ENCODE measurements around the gene ERICH3.

Gene ERICH3

GRCh38 chr1:74592580-74593355, 80.8 kb downstream of the ERICH3 start:
- no peak overlapping the region for H3K4me3 ChIP-seq (ENCODE audit: low read length)
- TF ChIP-seq ZNF274 (IDR thresholded peaks at IDR 0.05; ENCODE audit: low read depth, low read length) = no peak

DNA sequence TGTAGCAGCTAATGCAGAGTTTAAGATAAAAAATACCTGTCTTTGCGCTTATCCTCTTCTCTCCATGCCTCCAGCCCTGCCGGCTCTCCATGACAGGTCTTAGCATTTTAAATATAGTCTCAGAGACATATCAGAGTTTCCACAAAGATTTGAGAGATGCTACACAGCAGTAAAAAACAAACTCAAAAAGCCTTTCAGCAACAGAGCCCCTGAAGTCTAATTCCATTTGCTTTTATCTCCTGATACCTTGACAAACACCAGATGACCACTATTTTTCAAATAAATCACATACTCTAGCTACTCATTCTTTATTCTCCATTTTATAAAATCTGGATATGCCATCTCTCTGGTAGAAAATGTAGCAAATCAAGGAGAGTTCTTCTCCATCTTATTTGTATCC, 81.6 kb downstream of the ERICH3 start:
- no peak for TF ChIP-seq ZNF274 (IDR thresholded peaks at IDR 0.05; ENCODE audit: low read depth, low read length)
- no peak overlapping the region for H3K4me3 ChIP-seq (ENCODE audit: low read length)

- no peak overlapping the region for H3K4me3 ChIP-seq (ENCODE audit: low read length)
- no peak for TF ChIP-seq ZNF274 (IDR thresholded peaks at IDR 0.05; ENCODE audit: low read depth, low read length)
Observed at GRCh38 chr1:74590288-74590687, 83.3 kb downstream of the ERICH3 start.

DNA sequence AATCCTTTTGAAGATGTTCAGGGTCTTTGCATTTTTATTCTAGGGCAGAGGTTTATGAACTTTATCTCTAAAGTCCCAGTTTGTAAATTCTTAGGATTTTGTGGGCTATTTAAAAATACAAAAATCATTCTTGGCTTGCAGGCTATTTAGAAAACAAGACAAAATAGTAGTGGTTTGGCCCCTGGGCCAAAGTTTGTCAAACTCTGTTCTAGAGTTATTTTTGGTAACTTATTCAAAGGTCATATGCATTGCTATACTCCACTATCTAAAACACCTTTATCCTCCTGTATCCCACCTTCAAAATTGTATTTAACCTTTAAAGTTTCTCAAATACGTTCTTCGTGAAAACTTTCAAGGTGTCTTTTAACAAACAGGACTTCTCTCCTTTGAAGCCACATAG, 85.7 kb downstream of the ERICH3 start:
- no peak overlapping the region for H3K4me3 ChIP-seq (ENCODE audit: low read length)
- TF ChIP-seq ZNF274 (IDR thresholded peaks at IDR 0.05; ENCODE audit: low read depth, low read length) = no peak

GRCh38 chr1:74586253-74586897, 87.2 kb downstream of the ERICH3 start:
- no peak overlapping the region; the same call in 1 of the 2 replicates for H3K4me3 ChIP-seq (ENCODE audit: low read length)
- no peak for TF ChIP-seq ZNF274 (IDR thresholded peaks at IDR 0.05; ENCODE audit: low read depth, low read length)

DNA sequence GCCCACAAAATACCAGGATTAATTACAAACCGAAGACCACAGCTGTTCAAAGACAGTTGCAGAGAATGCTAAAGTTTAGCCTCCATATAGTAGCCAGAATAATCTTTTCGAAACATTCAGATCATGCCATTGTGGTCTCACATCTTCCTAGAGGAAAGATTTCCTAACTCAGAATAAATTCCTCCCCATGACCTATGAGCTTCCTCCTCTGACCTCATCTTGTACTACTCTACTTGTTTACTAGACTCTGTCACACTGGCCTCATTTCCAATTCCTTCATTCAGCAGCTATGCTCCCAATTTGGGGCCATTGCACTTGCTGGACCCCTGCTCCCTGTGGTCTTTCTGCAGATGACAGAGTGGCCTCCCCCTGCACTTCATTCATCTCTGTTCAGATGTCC, 89.4 kb downstream of the ERICH3 start:
- TF ChIP-seq ZNF274 (IDR thresholded peaks at IDR 0.05; ENCODE audit: low read depth, low read length) = no peak
- no peak overlapping the region for H3K4me3 ChIP-seq (ENCODE audit: low read length)

GRCh38 chr1:74583397-74583796, 90.2 kb downstream of the ERICH3 start:
- H3K4me3 ChIP-seq (ENCODE audit: low read length) = no peak overlapping the region
- TF ChIP-seq ZNF274 (IDR thresholded peaks at IDR 0.05; ENCODE audit: low read depth, low read length) = no peak

GRCh38 chr1:74579425-74579824, 94.2 kb downstream of the ERICH3 start:
- no peak for TF ChIP-seq ZNF274 (IDR thresholded peaks at IDR 0.05; ENCODE audit: low read depth, low read length)

DNA sequence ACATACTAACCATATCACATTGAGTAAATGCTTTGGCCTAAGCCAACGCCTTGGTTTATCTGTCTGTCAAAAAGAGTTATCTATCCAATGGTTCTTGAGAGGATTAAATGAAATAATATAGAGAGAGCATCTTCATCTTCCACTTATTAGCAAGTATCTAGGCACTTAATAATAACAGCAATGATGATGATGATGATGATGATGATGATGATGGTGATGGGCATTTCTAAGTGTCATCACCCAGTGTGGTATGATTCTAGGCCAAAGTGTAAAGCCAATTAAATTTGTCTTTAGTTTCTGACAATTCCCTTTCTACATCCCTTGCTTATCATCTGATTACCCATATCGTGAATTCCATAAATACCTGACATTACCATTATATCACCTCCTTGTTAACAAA, 95.5 kb downstream of the ERICH3 start:
- TF ChIP-seq ZNF274 (IDR thresholded peaks at IDR 0.05; ENCODE audit: low read depth, low read length) = no peak
- H3K4me3 ChIP-seq (ENCODE audit: low read length) = no peak overlapping the region

More at GRCh38 chr1:74579425-74579824, 94.2 kb downstream of the ERICH3 start:
- H3K4me3 ChIP-seq (ENCODE audit: low read length) = no peak overlapping the region

- TF ChIP-seq ZNF274 (IDR thresholded peaks at IDR 0.05; ENCODE audit: low read depth, low read length) = no peak
- no peak overlapping the region for H3K4me3 ChIP-seq (ENCODE audit: low read length)
Observed at GRCh38 chr1:74571891-74572290, 101.7 kb downstream of the ERICH3 start.

DNA sequence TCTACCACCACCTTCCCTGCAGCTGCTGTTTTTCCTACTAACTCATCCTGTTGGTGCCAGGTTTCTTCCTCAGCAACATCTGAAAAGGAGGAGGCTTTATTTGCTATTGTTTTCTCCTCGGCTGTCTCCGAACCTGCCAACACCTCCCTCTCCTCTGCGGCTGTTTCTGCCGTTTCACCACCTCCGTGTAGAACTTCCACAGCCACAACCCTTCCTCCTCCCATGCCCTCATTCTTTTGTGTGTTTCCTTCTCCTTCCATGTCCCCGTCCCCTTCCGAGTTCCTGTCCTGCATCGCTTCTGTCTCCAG, 102.1 kb downstream of the ERICH3 start:
- no peak overlapping the region for H3K4me3 ChIP-seq (ENCODE audit: low read length)
- no peak for TF ChIP-seq ZNF274 (IDR thresholded peaks at IDR 0.05; ENCODE audit: low read depth, low read length)

DNA sequence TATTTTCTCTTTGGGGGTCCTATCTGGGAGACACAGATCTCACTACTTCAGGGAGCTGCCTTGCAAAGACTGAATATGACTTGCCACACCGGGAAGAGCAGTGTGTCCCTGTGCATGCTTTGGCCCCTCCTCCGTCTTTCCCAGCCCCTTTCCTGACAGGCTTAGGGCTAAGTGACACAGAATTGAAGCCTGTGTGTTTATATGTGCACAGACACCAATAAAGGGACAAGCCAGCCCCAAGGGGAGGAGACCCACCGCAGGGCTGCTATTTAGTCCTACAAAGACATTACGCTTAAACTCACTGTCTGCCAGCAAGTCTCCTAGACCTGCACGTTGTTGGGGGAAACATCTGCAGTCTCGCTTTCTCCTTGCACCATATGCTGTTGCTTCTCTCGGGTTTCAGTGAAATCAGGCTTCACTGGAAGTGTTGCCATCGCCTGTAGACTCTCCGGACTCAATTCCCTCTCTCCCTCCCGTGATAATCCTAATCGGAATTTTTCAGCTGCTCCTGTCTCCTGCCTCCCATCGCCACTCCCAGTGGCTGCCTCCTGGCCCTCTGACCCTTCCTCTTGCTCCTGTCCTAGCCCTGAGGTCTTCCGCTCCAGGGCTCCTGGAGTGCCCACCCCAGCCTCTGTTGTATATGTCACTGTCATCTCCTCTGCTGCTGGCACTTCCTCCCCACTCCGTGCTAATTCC, 102.6 kb downstream of the ERICH3 start:
- no peak overlapping the region for H3K4me3 ChIP-seq (ENCODE audit: low read length)
- no peak for TF ChIP-seq ZNF274 (IDR thresholded peaks at IDR 0.05; ENCODE audit: low read depth, low read length)

GRCh38 chr1:74549932-74550331, 123.7 kb downstream of the ERICH3 start:
- H3K4me3 ChIP-seq (ENCODE audit: low read length) = no peak overlapping the region
- TF ChIP-seq ZNF274 (IDR thresholded peaks at IDR 0.05; ENCODE audit: low read depth, low read length) = no peak

DNA sequence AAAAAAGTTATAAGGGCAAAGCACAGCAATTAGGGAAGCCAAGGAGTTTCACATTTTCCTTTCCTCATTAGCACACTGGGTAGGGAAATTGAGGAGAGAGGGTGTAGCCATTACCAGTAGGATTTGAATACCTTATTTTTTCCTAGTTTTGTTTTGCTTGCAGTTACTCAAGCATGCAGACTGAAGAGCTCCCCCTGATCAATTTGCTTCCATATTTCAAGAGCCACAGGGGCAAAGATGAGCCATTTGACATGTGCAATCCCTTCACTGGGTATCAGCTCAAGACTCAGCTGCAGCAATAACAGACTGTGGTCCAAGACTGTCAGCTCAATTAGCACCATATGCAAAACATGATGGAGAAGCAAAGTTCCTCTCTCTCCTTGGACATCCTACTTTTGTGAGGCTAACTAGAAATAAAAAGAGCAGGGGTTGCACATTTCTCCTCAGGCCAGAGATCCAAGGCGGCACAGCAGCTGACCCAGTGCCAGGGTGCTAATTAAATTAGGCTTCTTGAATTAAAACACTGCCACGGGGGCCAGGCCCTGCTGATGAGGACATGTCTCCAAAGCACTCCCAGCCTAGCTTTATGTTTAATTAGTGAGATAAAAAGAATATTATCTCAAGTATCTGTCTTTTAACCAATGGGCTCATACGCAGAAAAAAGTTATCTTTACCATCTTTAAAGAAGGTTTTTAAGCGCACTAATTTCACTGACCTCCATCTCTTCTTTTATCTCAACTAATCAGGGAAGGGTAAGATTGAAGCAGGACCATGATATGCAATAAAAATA, 124.4 kb downstream of the ERICH3 start:
- no peak overlapping the region for H3K4me3 ChIP-seq (ENCODE audit: low read length)
- no peak for TF ChIP-seq ZNF274 (IDR thresholded peaks at IDR 0.05; ENCODE audit: low read depth, low read length)

Data from GM08714 (cell line).